CD8-positive, alpha-beta memory T cell (primary cell): ENCODE results near the gene FYN. TPM values are rescaled to one million over a fixed set of nuclear protein-coding genes. Genes with fewer than 3 reads are reported as not detected.

Experiments used
- CTCF ChIA-PET: fragments of 350-600 bp; sonication (Branson Sonifier 250); formaldehyde crosslinking; loops from one replicate; lab custom pipeline; 2021; ENCODE audit warnings: antibody characterized with exemption; lab: Charles Lee
- POLR2A ChIA-PET: fragments of 350-600 bp; sonication (Branson Sonifier 250); formaldehyde crosslinking; loops from one replicate; lab custom pipeline; 2021; ENCODE audit warnings: antibody characterized with exemption; lab: Charles Lee
- DNase-seq, 5 donors: peaks; one replicate each; pipeline versions ENCODE4 v3.0.0 to v3.0.0-alpha.2; 2020 to 2022; ENCODE audit warnings: mixed read lengths in 1 of 5
- H3K27ac ChIP-seq: one replicate; pipeline ENCODE4 v1.7.0; 2013; ENCODE audit warnings: low read depth, mild to moderate bottlenecking, low read length, moderate library complexity
- H3K27me3 ChIP-seq: 2 replicates; pipeline ENCODE4 v1.7.0; 2013; ENCODE audit warnings: low read length, mild to moderate bottlenecking; ENCODE audit not compliant: insufficient read depth, poor library complexity, severe bottlenecking
- H3K36me3 ChIP-seq: 2 replicates; pipeline ENCODE4 v1.7.0; 2013; ENCODE audit warnings: mild to moderate bottlenecking, low read length, moderate library complexity; ENCODE audit not compliant: insufficient read depth
- H3K4me1 ChIP-seq: 2 replicates; pipeline ENCODE4 v1.7.0; 2013; ENCODE audit warnings: mild to moderate bottlenecking, low read length, moderate library complexity; ENCODE audit not compliant: insufficient read depth
- H3K4me3 ChIP-seq: 2 replicates; pipeline ENCODE4 v1.7.0; 2013; ENCODE audit warnings: mild to moderate bottlenecking, low read length
- H3K9me3 ChIP-seq: 2 replicates; pipeline ENCODE4 v1.7.0; 2013; ENCODE audit warnings: mild to moderate bottlenecking, low read length
- H3K27ac Mint-ChIP-seq, 8 donors: one replicate each; pipeline ENCODE4 v1.8.0; 2020 to 2021; ENCODE audit warnings: mixed read lengths in 8 of 8, mild to moderate bottlenecking in 6 of 8, inconsistent platforms in 3 of 8, moderate library complexity in 3 of 8
- H3K27me3 Mint-ChIP-seq, 2 donors: one replicate each; pipeline ENCODE4 v1.8.0; 2020 to 2021; ENCODE audit warnings: mixed read lengths in 2 of 2, mild to moderate bottlenecking in 1 of 2, moderate library complexity in 1 of 2
- H3K36me3 Mint-ChIP-seq, 3 donors: one replicate each; pipeline ENCODE4 v1.8.0; 2020 to 2021; ENCODE audit warnings: mixed read lengths in 3 of 3, inconsistent platforms in 1 of 3, mild to moderate bottlenecking in 1 of 3
- H3K4me1 Mint-ChIP-seq, 3 donors: one replicate each; pipeline ENCODE4 v1.8.0; 2020 to 2021; ENCODE audit warnings: mixed read lengths in 3 of 3, inconsistent platforms in 1 of 3, mild to moderate bottlenecking in 1 of 3
- H3K4me3 Mint-ChIP-seq, 7 donors: one replicate each; pipeline ENCODE4 v1.8.0; 2020 to 2021; ENCODE audit warnings: mixed read lengths in 7 of 7, mild to moderate bottlenecking in 6 of 7, moderate library complexity in 4 of 7, inconsistent platforms in 2 of 7
- H3K9me3 Mint-ChIP-seq, 5 donors: one replicate each; pipeline ENCODE4 v1.8.0; 2020 to 2022; ENCODE audit warnings: mixed read lengths in 5 of 5, mild to moderate bottlenecking in 3 of 5, moderate library complexity in 2 of 5, inconsistent platforms in 1 of 5
- polyA plus RNA-seq: library from polyadenylated mRNA; unstranded; fragments of 300-500 nt; fragmentation: Illumina TruSeq; gene quantifications from one replicate; pipeline ENCODE4 v1.2.3, GENCODE V29; 2021
- total RNA-seq, 2 experiments: library from RNA; stranded (reverse); gene quantifications; one replicate each; pipeline ENCODE4 v1.2.3, GENCODE V29; 2021

Gene FYN
- total and polyA plus RNA-seq, 3 experiments from 2014 or later: 481 to 611 (median 491) TPM

DNA sequence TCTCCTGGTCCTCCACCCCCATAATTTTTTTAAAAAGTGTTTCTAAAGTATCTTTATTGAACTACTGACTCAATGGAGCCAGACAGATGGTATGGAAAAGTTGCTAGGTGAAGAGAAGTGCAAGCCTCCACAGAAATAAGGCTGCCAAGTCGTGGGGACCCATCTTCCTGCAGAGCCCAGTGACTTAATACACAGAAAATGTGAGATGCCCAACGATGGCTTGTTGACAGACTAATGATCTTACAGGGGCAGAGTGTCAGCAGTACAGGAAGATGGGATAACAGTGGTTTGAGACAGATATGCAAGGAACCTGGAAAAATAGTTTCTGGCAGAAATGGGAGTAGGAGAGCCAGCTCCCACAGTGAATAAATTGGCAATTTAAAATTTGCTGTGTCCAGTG, 43.3 kb downstream of the FYN start:
- Mint-ChIP-seq H3K27ac (peak overlapping the region; percentile 3 to 78 (median 33)), H3K9me3 (no peaks in the 10 kb centered on the region), H3K36me3 (peaks cover 0 to 54% (median 4%) of the 10 kb centered on the region in 3 donors), H3K4me3 (no peak overlapping the region), H3K27me3 (no peaks in the 10 kb centered on the region), H3K4me1 (peaks cover 30 to 87% (median 31%) of the 10 kb centered on the region in 3 donors)
- no peak overlapping the region for H3K27ac ChIP-seq
- no peaks in the 10 kb centered on the region for H3K27me3 ChIP-seq
- no peak for DNase-seq
- no peak overlapping the region for H3K4me3 ChIP-seq
- H3K9me3 ChIP-seq: no peaks in the 10 kb centered on the region
- H3K4me1 ChIP-seq: peaks cover 68% of the 10 kb centered on the region
- peaks cover 6% of the 10 kb centered on the region for H3K36me3 ChIP-seq
- CTCF ChIA-PET: interaction anchor here (0.8 kb wide), 1 partner anchor 12 kb away, joined by 3 read pairs; no protein-coding TSS in a partner anchor
- POLR2A ChIA-PET: no interaction called here

DNA sequence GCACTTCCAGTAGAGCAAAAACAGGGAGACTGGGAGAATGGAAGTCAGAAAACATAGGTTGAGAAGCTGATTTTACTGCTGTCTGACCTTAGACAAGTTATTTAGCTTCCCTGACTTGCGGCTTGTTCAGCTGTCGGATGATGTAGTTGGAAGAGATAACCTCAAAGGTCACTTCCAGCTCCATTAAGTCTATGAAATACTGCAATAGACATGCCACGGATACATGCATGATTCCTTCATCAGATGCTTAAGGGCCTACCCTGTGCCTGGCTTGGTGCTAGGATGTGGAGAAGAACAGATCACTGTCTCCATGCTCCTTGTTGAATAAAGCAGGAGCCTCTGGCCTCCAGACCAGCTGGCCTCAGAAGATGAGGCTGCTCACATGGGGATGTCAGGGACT, 43.7 kb downstream of the FYN start:
- peaks cover 68% of the 10 kb centered on the region for H3K4me1 ChIP-seq
- Mint-ChIP-seq H3K36me3 (peaks cover 0 to 51% (median 4%) of the 10 kb centered on the region in 3 donors), H3K27ac (peak overlapping the region in 7 of 8 donors; percentile 7 to 89 (median 41)), H3K4me1 (peaks cover 34 to 87% (median 35%) of the 10 kb centered on the region in 3 donors), H3K4me3 (no peak overlapping the region), H3K27me3 (no peaks in the 10 kb centered on the region), H3K9me3 (no peaks in the 10 kb centered on the region)
- ChIA-PET POLR2A (no interaction called here), CTCF (interaction anchor here (0.8 to 1.2 kb wide), 3 partner anchors 11 to 40 kb away, joined by 3 read pairs; no protein-coding TSS in a partner anchor)
- DNase-seq: no peak
- H3K27ac ChIP-seq: no peak overlapping the region
- H3K36me3 ChIP-seq: peaks cover 6% of the 10 kb centered on the region
- H3K9me3 ChIP-seq: no peaks in the 10 kb centered on the region
- no peak overlapping the region for H3K4me3 ChIP-seq
- H3K27me3 ChIP-seq: no peaks in the 10 kb centered on the region

DNA sequence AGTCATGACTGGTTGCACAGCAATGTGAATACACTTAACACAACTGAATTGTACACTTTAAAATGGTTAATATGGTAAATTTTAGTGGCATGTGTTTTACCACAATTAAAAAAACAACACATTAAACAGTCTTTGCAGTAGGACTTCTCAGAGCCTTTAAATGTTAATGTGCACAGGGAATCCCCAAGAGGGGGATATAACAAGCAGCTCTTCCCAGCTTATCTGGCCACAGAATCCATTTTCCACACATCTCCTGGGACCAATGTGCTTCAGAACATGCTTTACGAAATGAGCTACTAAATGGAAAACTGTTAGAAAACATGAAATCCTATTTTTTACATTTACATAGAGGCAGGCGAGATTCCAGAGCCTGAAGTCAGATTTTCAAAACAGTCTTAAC, 44.4 kb downstream of the FYN start:
- H3K9me3 Mint-ChIP-seq: no peaks in the 10 kb centered on the region
- Histone ChIP-seq H3K9me3 (no peaks in the 10 kb centered on the region), H3K4me3 (no peak overlapping the region), H3K4me1 (peaks cover 68% of the 10 kb centered on the region), H3K36me3 (peaks cover 6% of the 10 kb centered on the region), H3K27ac (no peak overlapping the region), H3K27me3 (no peaks in the 10 kb centered on the region)
- H3K4me3 Mint-ChIP-seq: no peak overlapping the region
- H3K4me1 Mint-ChIP-seq: peaks cover 42 to 88% (median 43%) of the 10 kb centered on the region in 3 donors
- CTCF ChIA-PET: interaction anchor here (0.8 to 1.2 kb wide), 2 partner anchors 14 to 41 kb away, joined by 3 read pairs; no protein-coding TSS in a partner anchor
- no peaks in the 10 kb centered on the region for H3K27me3 Mint-ChIP-seq
- peaks cover 0 to 47% (median 4%) of the 10 kb centered on the region in 3 donors for H3K36me3 Mint-ChIP-seq
- H3K27ac Mint-ChIP-seq: peak overlapping the region in 6 of 8 donors; percentile 9 to 89 (median 54)
- DNase-seq: no peak
- POLR2A ChIA-PET: no interaction called here

DNA sequence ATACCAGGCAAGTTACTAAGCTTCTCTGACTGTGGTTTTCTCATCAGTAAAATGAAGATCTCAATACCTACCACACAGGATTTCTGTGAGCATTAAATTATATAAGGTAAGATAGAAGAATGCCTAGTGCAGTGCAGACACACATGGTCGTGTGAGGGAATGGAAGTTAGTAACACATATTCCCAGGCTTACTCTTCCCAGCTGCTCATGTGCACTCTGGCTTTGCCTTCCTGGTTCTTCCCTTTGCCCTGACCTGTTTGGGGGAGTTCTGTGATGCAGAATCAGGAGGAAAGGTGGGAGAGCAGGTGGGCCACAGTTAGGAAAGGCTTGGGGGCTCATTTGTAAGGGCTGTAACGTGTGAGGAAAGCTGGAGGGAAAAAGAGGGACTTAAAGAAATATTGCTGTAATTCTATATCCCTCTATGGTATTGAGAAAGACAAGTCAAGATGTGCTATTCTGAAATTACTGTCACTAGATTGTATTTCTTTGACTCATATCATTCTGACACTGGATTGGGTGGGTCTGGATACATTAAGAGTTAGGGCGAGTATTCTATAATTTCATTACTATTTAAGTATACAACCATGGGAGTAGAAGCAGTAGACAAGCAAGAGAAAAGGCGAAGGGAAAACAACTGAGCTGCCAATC, 47.7 kb downstream of the FYN start:
- ChIA-PET POLR2A (interaction anchor here (1.3 to 2.5 kb wide), 2 partner anchors 14 to 19 kb away, joined by 3 to 11 read pairs; no protein-coding TSS in a partner anchor), CTCF (interaction anchor here (1.7 to 3.3 kb wide), 5 partner anchors 14 to 66 kb away, joined by 4 to 15 read pairs (median 8); no protein-coding TSS in a partner anchor)
- H3K27me3 ChIP-seq: no peaks in the 10 kb centered on the region
- H3K9me3 ChIP-seq: no peaks in the 10 kb centered on the region
- Mint-ChIP-seq H3K9me3 (no peaks in the 10 kb centered on the region), H3K4me3 (peak overlapping the region in 4 of 7 donors; percentile 2 to 64 (median 32)), H3K27me3 (peaks cover 0 to 1% of the 10 kb centered on the region in 2 donors), H3K36me3 (peaks cover 0 to 42% (median 2%) of the 10 kb centered on the region in 3 donors), H3K27ac (peak overlapping the region in 7 of 8 donors; percentile 68 to 92 (median 89)), H3K4me1 (peaks cover 66 to 78% (median 69%) of the 10 kb centered on the region in 3 donors)
- no peak overlapping the region for H3K4me3 ChIP-seq
- H3K36me3 ChIP-seq: peaks cover 6% of the 10 kb centered on the region
- H3K4me1 ChIP-seq: peaks cover 58% of the 10 kb centered on the region
- no peak overlapping the region for H3K27ac ChIP-seq
- no peak for DNase-seq

- no peaks in the 10 kb centered on the region for H3K9me3 Mint-ChIP-seq
- POLR2A ChIA-PET: interaction anchor here (0.7 to 2.5 kb wide), 8 partner anchors 8 to 49 kb away, joined by 3 to 11 read pairs (median 4); partner anchors contain the start of gene FYN
Measured at GRCh38 chr6:111824608-111825337, 48.5 kb downstream of the FYN start.

DNA sequence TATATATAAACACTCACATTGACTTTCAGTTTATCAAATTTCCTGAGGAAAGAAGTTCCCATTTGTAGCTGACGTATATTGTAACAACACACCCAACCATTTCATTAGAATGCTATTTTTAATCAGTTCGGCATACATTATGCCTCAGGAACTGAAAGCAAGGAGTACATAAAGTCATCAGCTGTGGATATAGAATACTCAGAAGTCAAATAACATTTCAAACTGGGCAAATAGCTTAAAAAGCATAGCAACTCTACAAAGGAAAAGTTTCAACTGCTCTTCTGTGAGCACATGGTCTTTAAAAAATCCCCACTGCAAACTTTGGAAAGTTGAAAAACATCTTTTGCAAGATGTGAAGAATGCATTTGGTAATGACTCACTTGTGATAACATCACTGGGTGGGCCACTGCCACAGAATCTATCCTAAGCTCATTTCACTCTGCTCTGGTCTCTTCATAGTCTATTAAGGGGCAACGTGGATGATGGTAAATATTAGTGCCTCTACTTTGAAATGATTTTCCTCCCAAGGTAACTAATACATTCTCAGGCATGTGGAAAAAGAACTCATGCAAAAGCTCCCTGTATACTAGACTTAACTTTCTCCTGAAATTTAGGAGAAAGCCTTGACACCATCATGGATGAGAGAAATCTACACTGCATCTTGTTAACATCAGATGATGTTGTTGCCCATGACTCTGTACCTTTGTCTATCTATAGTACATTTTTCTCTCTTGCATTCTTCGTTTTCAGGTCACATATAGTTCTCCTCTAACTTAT, 49.2 kb downstream of the FYN start:
- Histone ChIP-seq H3K36me3 (peaks cover 6% of the 10 kb centered on the region), H3K4me1 (peaks cover 61% of the 10 kb centered on the region), H3K4me3 (peak overlapping the region; percentile 6), H3K9me3 (no peaks in the 10 kb centered on the region), H3K27ac (peak overlapping the region; percentile 4), H3K27me3 (no peaks in the 10 kb centered on the region)
- peak in 1 of 5 donors; percentile 57 for DNase-seq
- POLR2A ChIA-PET: interaction anchor here (0.7 to 2.5 kb wide), 9 partner anchors 8 to 49 kb away, joined by 3 to 11 read pairs (median 4); partner anchors contain the start of gene FYN
- peaks cover 72 to 79% (median 78%) of the 10 kb centered on the region in 3 donors for H3K4me1 Mint-ChIP-seq
- H3K4me3 Mint-ChIP-seq: peak overlapping the region; percentile 29 to 64 (median 38)
- CTCF ChIA-PET: interaction anchor here (1.1 to 3.3 kb wide), 8 partner anchors 10 to 110 kb away, joined by 3 to 15 read pairs (median 6); partner anchors contain the start of gene FYN
- H3K36me3 Mint-ChIP-seq: peaks cover 0 to 34% (median 1%) of the 10 kb centered on the region in 3 donors
- H3K27ac Mint-ChIP-seq: peak overlapping the region; percentile 72 to 97 (median 89)
- H3K9me3 Mint-ChIP-seq: no peaks in the 10 kb centered on the region
- peaks cover 0 to 1% of the 10 kb centered on the region in 2 donors for H3K27me3 Mint-ChIP-seq

More at GRCh38 chr6:111824608-111825337, 48.5 kb downstream of the FYN start:
- Histone ChIP-seq H3K4me3 (no peak overlapping the region), H3K27me3 (no peaks in the 10 kb centered on the region), H3K9me3 (no peaks in the 10 kb centered on the region), H3K4me1 (peaks cover 56% of the 10 kb centered on the region), H3K36me3 (peaks cover 6% of the 10 kb centered on the region), H3K27ac (no peak overlapping the region)
- Mint-ChIP-seq H3K4me3 (peak overlapping the region; percentile 29 to 64 (median 38)), H3K27me3 (peaks cover 0 to 1% of the 10 kb centered on the region in 2 donors), H3K4me1 (peaks cover 71 to 72% (median 72%) of the 10 kb centered on the region in 3 donors), H3K27ac (peak overlapping the region; percentile 72 to 97 (median 89)), H3K36me3 (peaks cover 0 to 35% (median 1%) of the 10 kb centered on the region in 3 donors)
- DNase-seq: no peak
- CTCF ChIA-PET: interaction anchor here (1.7 to 3.3 kb wide), 5 partner anchors 13 to 61 kb away, joined by 5 to 15 read pairs (median 8); partner anchors contain the start of gene FYN

DNA sequence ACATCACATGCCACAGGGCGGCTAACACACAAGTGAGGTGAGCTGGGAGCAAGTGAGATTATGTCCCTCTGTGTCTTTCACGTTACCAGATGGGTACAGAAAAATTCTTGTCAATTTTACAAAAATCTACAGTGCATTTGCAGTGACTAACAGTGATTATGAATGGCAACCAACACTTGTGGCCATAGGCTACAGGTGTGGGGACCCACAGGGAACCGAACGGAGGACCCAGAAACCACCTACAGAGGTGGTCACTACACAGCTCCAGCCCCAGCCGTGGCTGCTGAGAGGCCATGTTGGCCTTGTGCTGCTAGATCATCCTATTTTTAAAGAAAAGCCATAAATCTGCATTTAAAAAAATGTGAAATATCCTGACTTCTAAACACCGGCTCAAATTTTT, 50.2 kb downstream of the FYN start:
- Mint-ChIP-seq H3K27me3 (peaks cover 0 to 1% of the 10 kb centered on the region in 2 donors), H3K4me3 (peak overlapping the region; percentile 36 to 82 (median 64)), H3K9me3 (no peaks in the 10 kb centered on the region), H3K36me3 (peaks cover 0 to 35% (median 0%) of the 10 kb centered on the region in 3 donors), H3K4me1 (peaks cover 76 to 89% (median 88%) of the 10 kb centered on the region in 3 donors), H3K27ac (peak overlapping the region; percentile 72 to 97 (median 90))
- Histone ChIP-seq H3K9me3 (no peaks in the 10 kb centered on the region), H3K27me3 (no peaks in the 10 kb centered on the region), H3K27ac (no peak overlapping the region), H3K36me3 (no peaks in the 10 kb centered on the region), H3K4me1 (peaks cover 71% of the 10 kb centered on the region), H3K4me3 (no peak overlapping the region)
- ChIA-PET CTCF (interaction anchor here (1.1 to 3.3 kb wide), 5 partner anchors 9 to 109 kb away, joined by 3 to 15 read pairs (median 5); partner anchors contain the start of gene FYN), POLR2A (interaction anchor here (1.1 to 2.5 kb wide), 2 partner anchors 18 to 21 kb away, joined by 3 to 11 read pairs; no protein-coding TSS in a partner anchor)
- DNase-seq: no peak
